Natural killer cell (primary cell): ENCODE data around the gene POLA2. TPM values are rescaled to one million over a fixed set of nuclear protein-coding genes. Genes with fewer than 3 reads are reported as not detected.

Experiments used
- ATAC-seq, 3 donors: fragments of 150-1000 bp in 2 of 3; fragments of 200-7000 bp in 1 of 3; cut with Tn5 transposase; 1 replicate in 1 of 3; 2 replicates in 2 of 3; pipeline ENCODE4 v1.10.0; 2021; ENCODE audit warnings: mild to moderate bottlenecking in 2 of 3, moderate library complexity in 2 of 3
- DNase-seq, 2 donors: peaks; one replicate each; pipeline versions ENCODE4 v3.0.0 to v3.0.0-alpha.2; 2013 to 2021; ENCODE audit warnings: mixed read lengths in 1 of 2
- H3K27ac ChIP-seq: one replicate; pipeline ENCODE4 v1.5.1; 2013; ENCODE audit warnings: mild to moderate bottlenecking, low read length
- H3K27me3 ChIP-seq: one replicate; pipeline ENCODE4 v1.6.1; 2013; ENCODE audit warnings: low read length; ENCODE audit not compliant: control insufficient read depth, insufficient read depth
- H3K36me3 ChIP-seq: one replicate; pipeline ENCODE4 v1.6.1; 2013; ENCODE audit warnings: low read length; ENCODE audit not compliant: control insufficient read depth, insufficient read depth
- H3K4me1 ChIP-seq: one replicate; pipeline ENCODE4 v1.6.1; 2013; ENCODE audit warnings: low read length; ENCODE audit not compliant: control insufficient read depth, insufficient read depth
- H3K4me3 ChIP-seq: one replicate; pipeline ENCODE4 v1.5.1; 2013; ENCODE audit warnings: low read length
- H3K9me3 ChIP-seq: one replicate; pipeline ENCODE4 v1.6.1; 2013; ENCODE audit warnings: low read length; ENCODE audit not compliant: control insufficient read depth, insufficient read depth
- H3K27ac Mint-ChIP-seq, 2 donors: one replicate each; pipeline ENCODE4 v1.8.0; 2022; ENCODE audit warnings: mild to moderate bottlenecking in 2 of 2, mixed read lengths in 2 of 2, moderate library complexity in 1 of 2
- H3K27me3 Mint-ChIP-seq, 2 donors: one replicate each; pipeline ENCODE4 v1.8.0; 2022; ENCODE audit warnings: low read depth in 2 of 2, mixed read lengths in 2 of 2
- H3K36me3 Mint-ChIP-seq: one replicate; pipeline ENCODE4 v1.8.0; 2022; ENCODE audit warnings: mixed read lengths
- H3K4me1 Mint-ChIP-seq, 2 donors: one replicate each; pipeline ENCODE4 v1.8.0; 2022; ENCODE audit warnings: mixed read lengths in 2 of 2
- H3K4me3 Mint-ChIP-seq: one replicate; pipeline ENCODE4 v1.8.0; 2022; ENCODE audit warnings: mild to moderate bottlenecking, moderate library complexity, mixed read lengths
- H3K9me3 Mint-ChIP-seq, 2 donors: one replicate each; pipeline ENCODE4 v1.8.0; 2022; ENCODE audit warnings: mixed read lengths in 2 of 2
- CTCF ChIP-seq: fragments of 200-600 bp; IDR thresholded peaks from one replicate; pipeline ENCODE4 v1.8.0; 2022; ENCODE audit warnings: antibody characterized with exemption
- WGBS: methylation state at CpG from one replicate; pipeline ENCODE4 v1.1.7; 2013; ENCODE audit warnings: missing lambda C conversion rate; ENCODE audit not compliant: insufficient coverage; 5-methylcytosine and 5-hydroxymethylcytosine counted together
- intact Hi-C: fragments of 100-400 bp; cut with micrococcal nuclease; formaldehyde crosslinking; loops from one replicate; pipeline ENCODE4 v1.14.2; 2022
- total RNA-seq, 4 donors: library from RNA; stranded (reverse); fragments of 120-200 nt in 1 of 4; gene quantifications; one replicate each; pipeline versions ENCODE4 v1.2.3 to v1.2.4, GENCODE V29; 2013 to 2022

The POLA2 gene
- total RNA-seq, 3 donors from 2014 or later (not counting 1 experiment from before 2014, with no cell fraction given), result 21.2 to 24.2 (median 22.7) TPM

- Histone ChIP-seq H3K36me3 (peaks cover 44% of the 10 kb centered on the region), H3K9me3 (no peaks in the 10 kb centered on the region), H3K4me1 (peaks cover 6% of the 10 kb centered on the region), H3K27me3 (no peaks in the 10 kb centered on the region), H3K4me3 (no peak overlapping the region), H3K27ac (no peak overlapping the region)
- no peak for TF ChIP-seq CTCF
- intact Hi-C loops, result no loop called here
- H3K4me3 Mint-ChIP-seq, result no peak overlapping the region
- no peak for DNase-seq
- no peaks in the 10 kb centered on the region for H3K9me3 Mint-ChIP-seq
- WGBS, result 98% methylated on average over 10 of the region's 11 CpGs
- no peak for ATAC-seq
- no peaks in the 10 kb centered on the region for H3K27me3 Mint-ChIP-seq
- H3K4me1 Mint-ChIP-seq, result no peaks in the 10 kb centered on the region
- no peak overlapping the region for H3K27ac Mint-ChIP-seq
- peaks cover 7% of the 10 kb centered on the region for H3K36me3 Mint-ChIP-seq
Observed at GRCh38 chr11:65295571-65296341, 34.0 kb downstream of the POLA2 start.

- Mint-ChIP-seq H3K4me1 (no peaks in the 10 kb centered on the region), H3K4me3 (no peak overlapping the region), H3K27me3 (no peaks in the 10 kb centered on the region), H3K36me3 (peaks cover 7% of the 10 kb centered on the region), H3K27ac (no peak overlapping the region), H3K9me3 (no peaks in the 10 kb centered on the region)
- intact Hi-C loops, result no loop called here
- DNase-seq (no peak), ATAC-seq (no peak)
- Histone ChIP-seq H3K9me3 (no peaks in the 10 kb centered on the region), H3K4me1 (no peaks in the 10 kb centered on the region), H3K36me3 (peaks cover 42% of the 10 kb centered on the region), H3K27ac (no peak overlapping the region), H3K27me3 (no peaks in the 10 kb centered on the region), H3K4me3 (no peak overlapping the region)
- TF ChIP-seq CTCF, result no peak
- 95% methylated on average over 12 of the region's 12 CpGs for WGBS
Observed at GRCh38 chr11:65297026-65297672, 35.4 kb downstream of the POLA2 start.

- H3K27ac Mint-ChIP-seq, result no peak overlapping the region
- Histone ChIP-seq H3K9me3 (no peaks in the 10 kb centered on the region), H3K36me3 (peaks cover 39% of the 10 kb centered on the region), H3K4me3 (no peak overlapping the region), H3K27me3 (no peaks in the 10 kb centered on the region), H3K4me1 (no peaks in the 10 kb centered on the region), H3K27ac (no peak overlapping the region)
- H3K36me3 Mint-ChIP-seq, result peaks cover 7% of the 10 kb centered on the region
- H3K4me1 Mint-ChIP-seq, result no peaks in the 10 kb centered on the region
- H3K4me3 Mint-ChIP-seq, result no peak overlapping the region
- ATAC-seq (no peak), DNase-seq (no peak)
- no peak for TF ChIP-seq CTCF
- intact Hi-C loops, result no loop called here
- H3K27me3 Mint-ChIP-seq, result no peaks in the 10 kb centered on the region
- 95% methylated on average over 8 of the region's 8 CpGs for WGBS
- H3K9me3 Mint-ChIP-seq, result no peaks in the 10 kb centered on the region
Observed at GRCh38 chr11:65298131-65298535, 36.4 kb downstream of the POLA2 start.
